GM18519 (cell line): ENCODE data around the gene RPS8.
"Not testable (repeated sequence)": the region's sequence is repeated elsewhere in the genome, so short reads cannot be mapped to it uniquely, and the experiment has no call there.

Experiments used
- ATAC-seq: cut with Tn5 transposase; IDR thresholded peaks from one replicate; pipeline ENCODE4 v1.9.1; 2021; ENCODE audit warnings: mild to moderate bottlenecking, moderate library complexity; ENCODE audit not compliant: unreplicated experiment, low FRiP score

Gene RPS8

DNA sequence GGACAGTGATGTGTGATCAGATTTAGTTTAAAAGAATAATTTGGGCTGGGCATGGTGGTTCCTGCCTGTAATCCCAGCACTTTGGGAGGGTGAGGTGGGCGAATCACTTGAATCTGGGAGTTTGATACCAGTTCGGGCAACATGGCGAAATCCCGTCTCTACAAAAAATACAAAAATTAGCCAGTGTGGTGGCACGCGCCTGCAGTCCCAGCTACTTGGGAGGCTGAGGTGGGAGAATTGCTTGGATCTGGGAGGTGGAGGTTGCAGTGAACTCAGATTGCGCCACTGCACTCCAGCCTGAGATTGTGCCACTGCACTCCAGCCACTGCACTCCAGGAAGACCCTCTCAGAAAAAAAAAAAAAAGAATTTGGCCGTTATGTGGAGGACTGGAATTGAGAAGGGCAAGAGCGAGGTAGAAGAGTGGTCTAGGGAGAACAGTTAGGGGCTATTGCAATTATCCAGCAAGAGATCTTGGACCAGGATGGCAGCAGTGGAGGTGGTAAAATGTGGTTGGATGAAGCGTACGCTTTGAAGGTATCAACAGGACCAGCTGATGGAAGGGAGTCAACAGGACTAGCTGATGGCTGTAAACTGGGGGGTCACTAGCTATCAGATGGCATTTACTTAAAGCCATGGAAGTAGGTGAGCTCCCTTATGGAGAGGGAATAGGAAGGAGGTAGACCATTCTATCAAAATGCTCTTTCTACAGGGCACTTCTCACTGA lies 42.6 kb downstream of the RPS8 start:
- ATAC-seq = no peak

DNA sequence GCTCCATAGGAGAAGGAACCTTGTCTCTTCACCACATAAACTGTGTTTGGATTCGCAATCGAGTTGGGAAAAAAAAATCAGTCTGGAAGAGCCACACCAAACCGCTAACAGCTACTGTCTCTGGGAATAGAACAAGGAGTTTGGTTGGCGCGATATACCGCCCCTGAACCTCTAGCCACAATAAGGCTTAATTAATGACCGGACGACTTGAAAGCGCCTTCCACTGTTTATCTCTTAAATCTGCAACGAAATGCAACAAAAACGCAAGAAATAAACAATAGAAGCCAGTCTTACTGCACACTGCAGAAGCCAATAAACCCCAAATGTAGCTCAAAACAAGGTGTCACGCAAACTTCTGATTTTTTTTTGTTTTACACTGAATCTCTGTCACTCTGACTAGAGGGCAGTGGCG lies 43.9 kb downstream of the RPS8 start:
- no peak for ATAC-seq

DNA sequence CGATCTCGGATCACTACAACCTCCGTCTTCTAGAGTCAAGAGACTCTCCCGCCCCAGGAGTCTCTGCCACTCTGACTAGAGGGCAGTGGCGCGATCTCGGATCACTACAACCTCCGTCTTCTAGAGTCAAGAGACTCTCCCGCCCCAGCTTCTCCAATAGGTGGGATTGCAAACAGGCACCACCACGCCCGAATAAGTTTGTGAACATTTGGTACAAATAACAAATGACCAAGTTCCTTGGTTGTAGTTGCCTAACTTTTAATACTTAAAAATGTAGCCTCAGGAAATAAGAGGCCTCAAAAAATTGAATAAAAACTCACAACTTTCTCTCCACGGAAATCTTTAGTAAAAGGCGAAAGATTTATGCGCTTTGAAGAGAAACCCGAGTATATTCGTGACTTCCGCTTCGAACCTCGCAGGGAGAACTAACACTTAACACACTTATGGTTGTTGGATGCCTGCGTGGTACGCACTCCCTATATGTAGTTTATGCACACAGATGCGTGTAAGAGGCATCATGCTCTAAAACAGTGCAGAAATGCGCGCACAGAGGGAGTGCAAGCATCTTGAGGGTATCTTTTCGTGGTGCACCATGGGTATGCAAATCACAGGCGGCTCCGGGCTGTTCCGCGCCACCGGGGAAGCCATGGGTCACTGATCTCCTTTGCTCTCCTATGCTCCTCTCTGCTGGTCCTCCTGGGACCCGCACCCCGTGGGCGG lies 44.4 kb downstream of the RPS8 start:
- peak; percentile 62 for ATAC-seq

DNA sequence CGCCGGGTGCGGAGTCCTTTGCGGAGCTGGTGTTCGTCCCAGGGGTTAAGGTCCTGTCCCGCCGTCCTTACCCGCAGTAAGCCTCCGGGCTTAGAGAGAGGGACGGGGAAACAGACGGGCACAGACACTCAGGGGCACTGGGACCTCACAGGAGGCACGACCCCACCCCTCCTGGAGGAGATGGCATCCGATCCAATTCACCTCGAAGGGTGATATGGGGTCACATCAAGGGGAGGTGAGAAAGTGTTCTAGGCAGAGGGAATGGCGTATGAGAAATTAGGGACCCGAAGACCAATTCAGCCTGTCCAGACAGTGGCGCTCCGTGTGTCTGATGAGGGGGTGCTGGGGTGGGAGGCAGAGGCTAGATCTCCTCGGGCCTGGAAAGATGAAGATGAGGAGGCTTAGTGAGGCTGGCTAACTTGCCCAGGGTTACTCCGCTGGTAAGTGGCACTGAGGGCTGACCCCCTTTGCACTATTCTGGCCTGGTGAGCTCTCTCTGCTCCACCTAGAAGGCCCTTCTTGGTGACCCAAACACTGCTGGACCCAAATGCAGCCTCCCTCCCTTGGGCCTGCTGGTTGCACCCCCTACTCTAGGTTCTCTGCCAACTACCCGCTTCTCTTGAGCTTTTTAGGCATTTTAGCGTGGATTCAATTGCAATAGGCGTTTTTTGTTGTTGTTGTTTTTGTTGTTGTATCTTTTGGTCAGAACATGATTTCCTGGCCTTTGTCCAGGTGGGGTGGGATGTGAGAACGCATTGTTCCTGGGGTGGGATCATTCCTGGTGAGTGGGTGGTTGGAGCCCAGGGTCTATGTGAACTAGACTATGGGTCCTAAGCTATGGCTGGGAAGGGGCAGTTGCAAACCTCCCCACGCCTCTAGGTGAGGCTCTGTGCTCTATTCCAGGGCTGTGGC lies 45.2 kb downstream of the RPS8 start:
- peak; percentile 0 for ATAC-seq

DNA sequence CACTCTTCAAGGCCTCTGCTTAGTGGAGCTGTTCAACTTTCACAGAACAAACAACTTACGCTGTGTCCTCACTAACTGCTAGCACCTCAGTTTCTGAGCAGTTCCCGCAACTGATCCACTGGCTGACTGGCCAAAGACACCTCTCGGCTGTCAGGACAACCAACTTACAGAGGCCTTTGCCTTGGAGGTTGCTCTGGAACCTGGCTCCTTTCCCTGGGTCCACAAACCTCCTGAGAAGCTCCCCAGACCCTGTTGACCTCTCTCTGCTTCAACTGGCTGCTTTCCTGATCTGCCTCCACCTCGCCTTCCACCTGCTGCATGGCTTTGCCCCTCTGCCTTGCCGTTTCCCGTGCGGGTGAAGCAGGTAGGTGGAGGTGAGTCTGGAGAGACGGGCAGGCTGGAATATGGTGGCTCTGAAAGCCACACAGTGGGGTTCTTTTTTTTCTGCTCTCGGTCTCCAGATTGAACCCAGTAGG lies 45.9 kb downstream of the RPS8 start:
- ATAC-seq = no peak

DNA sequence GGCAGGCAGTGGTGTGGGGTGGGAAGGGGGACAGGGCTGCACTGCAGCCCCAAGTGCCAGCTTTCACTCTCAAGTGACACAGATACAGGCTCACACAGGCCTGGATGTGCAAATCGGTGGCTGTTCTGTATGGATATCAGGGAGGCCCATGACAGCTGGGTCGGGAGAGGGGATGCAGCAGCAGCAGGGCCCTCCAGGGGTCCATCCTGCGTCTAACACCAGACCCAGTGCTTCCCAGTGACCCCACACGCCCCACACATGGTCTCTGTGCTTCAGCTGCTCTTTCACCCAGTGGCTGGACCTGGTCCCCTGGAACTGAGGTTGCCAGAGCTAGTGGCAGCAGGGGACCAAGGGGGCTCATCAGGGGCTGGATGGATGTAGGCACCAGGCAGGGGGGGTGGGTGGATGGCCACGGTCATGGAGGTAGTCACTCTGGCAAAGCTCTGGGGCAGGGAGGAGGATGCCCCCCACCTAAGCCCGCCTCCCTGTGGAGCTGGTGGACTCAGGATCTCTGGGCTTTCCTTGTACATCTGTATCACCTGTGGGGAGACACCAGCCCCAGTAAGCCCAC lies 46.9 kb downstream of the RPS8 start:
- no peak for ATAC-seq

DNA sequence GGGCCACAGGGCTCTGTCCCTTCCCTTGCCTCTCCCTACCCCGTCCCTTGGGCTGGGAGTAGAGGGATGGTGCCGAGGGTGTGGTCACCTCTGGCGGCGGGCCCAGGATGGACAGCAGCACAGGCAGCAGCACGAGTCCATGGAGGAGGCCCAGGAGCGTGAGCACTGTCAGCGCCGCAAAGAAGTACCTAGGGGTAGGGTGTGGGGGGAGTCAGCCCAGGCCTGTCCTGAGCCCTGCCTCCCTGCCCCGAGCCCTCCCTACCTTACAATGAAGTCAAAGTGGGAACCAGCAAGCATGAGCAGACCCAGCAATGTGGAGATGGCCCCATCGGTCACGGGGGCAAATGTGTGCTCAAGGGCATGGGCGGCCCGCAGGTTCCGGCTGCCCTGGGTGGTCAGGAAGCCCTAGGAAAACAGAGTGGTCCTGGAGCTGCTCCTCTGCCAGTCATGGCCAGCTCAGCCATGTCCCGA lies 47.7 kb downstream of the RPS8 start:
- no peak for ATAC-seq

DNA sequence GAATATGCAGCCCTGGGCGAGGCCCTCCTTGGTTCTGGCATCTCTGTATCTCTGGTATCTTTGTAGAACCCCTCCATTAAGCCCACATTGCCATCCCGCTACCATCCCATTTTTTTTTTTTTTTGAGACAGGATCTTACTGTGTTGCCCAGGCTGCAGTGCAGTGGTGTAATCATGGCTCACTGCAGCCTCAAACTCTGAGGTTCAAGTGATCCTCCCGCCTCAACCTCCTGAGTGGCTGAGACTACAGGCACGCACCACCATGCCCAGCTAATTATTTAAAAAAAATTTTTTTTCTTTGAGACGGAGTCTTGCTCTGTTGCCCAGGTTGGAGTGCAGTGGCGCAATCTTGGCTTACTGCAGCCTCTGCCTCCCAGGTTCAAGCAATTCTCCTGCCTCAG lies 49.1 kb downstream of the RPS8 start:
- not testable (repeated sequence) for ATAC-seq

DNA sequence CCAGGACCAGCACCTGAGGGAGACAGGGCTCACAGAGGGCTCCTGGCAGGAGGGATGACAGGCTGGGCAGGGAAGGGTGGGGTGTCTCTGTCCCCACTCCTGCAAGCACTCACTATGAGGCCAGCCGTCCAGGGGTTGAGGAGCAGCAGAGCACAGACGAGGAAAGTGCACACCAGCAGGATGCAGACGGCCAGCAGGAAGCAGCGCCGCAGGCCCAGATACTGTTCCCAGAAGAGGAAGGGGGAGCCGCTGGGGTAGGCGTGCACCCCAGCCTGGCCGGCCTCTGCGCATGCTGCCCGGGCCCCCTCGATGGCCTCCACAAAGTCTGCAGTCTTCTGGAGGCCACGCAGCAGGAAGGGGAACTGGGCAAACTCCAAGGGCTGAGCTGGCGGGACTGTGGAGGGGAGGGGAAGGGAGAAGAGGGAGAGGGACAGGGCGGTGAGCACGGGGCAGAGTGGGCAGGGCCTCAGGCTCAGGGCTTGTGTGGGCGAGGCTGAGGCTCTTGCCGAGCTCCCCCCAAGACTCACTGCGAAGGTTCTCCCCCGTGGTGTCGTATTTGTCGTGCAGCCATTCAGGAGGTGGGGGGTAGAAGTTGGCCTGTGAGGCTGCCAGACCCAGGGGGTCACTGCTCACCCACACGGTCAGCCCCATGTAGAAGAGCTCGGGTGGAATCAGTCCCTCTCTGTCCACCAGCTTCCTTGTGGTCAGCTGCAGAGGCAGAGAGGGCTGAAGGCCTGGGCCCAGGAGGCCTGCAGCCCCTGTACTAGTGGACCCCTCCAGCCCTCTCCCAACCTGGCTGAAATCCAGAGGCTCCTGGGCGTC lies 51.2 kb downstream of the RPS8 start:
- ATAC-seq = no peak

DNA sequence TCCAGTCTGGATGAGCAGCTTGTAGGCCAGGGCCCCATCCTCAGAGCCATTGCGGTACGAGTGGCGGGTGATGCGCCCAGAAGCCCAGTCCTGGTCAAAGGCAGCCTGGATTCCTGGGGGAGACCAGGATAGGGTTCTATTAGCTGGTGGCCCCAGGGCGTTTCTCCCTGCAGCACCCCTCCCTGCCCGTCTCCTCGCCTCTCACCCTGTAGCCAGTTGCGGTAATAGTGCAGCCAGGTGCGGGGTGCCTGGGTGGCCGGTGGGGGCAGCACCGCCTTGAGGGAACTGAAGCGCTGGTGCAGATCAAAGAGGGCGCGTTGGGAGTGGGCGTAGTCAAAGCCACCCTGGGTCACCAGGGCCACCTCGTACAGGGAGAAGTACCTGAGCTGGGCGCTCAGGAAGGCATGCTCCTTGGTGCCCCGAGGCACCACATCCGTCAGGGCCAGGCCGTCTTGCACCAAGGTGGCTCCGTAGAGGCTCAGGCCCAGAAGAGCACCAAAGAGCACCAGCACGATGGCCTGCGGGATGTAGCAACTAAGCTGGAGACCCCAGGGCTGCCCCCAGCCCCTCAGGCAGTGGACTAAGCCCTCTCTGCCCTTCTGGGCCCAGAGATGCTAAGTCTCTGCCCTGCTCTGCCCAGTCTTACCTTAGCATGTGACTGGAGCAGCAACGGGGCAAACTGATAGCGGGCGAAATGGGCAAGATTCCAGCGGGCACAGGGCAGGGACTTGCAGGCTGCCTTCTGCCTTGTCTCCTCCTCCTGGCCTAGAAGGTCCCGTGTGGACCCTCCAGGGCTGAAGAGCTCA lies 52.1 kb downstream of the RPS8 start:
- no peak for ATAC-seq

DNA sequence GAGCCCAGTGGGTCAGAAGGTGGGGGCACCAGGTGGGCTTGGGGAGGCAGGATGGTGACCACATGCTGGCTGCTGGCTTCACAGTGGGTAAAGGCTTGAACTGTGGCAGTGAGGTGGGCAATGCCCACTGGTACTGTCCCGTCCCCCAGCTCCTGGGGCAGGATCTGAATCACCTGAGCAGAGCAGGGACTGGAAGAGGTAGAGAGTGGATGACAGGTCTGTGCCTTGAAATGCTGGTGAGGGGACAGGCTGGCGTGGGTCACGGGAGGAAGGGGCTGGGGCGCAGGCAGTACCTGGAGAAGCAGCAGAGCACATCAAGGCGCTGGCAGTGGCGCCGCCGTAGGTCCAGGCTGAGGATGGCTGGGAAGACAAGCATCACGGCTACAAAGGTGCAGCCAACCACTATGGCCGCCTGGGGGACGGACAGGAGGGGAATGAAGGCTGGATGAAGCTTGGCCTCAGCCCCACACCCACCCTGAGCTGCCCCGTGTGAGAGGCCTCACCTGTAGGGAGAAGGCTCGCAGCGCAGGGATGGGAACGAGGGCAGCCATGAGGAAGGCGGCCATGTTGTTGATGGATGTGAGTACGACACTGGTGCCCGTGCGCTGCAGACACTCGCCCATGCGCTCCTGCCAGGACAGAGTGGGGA lies 52.8 kb downstream of the RPS8 start:
- ATAC-seq = no peak
